AG04450 (cell line): ENCODE results near the gene ALPG. TPM values are rescaled to one million over a fixed set of nuclear protein-coding genes. Genes with fewer than 3 reads are reported as not detected.

Source experiments
- CTCF ChIA-PET: fragments of 300-600, 350-600 bp; formaldehyde crosslinking; extraction: SDS; loops from one replicate; lab custom pipeline; 2022; ENCODE audit warnings: antibody characterized with exemption, inconsistent platforms; lab: Charles Lee
- POLR2A ChIA-PET: fragments of 350-600 bp; formaldehyde crosslinking; extraction: SDS; loops from one replicate; lab custom pipeline; 2021; ENCODE audit warnings: antibody characterized with exemption, inconsistent platforms; lab: Yijun Ruan, JAX
- DNase-seq: peaks from one replicate; pipeline ENCODE4 v3.0.0-alpha.2; 2011; ENCODE audit warnings: low read depth, low spot score
- H3K27ac ChIP-seq: one replicate; pipeline ENCODE4 v1.5.1; 2012; ENCODE audit warnings: low read depth, low read length, control low read depth
- H3K27me3 ChIP-seq: one replicate; pipeline ENCODE4 v1.6.0; 2012; ENCODE audit warnings: low read length; ENCODE audit not compliant: control insufficient read depth, insufficient read depth
- H3K4me3 ChIP-seq: 2 replicates; pipeline ENCODE4 v1.5.1; 2011; ENCODE audit warnings: mild to moderate bottlenecking, low read depth, low read length, control low read depth
- H3K9me3 ChIP-seq: 2 replicates; pipeline ENCODE4 v1.5.1; 2012; ENCODE audit warnings: low read length; ENCODE audit not compliant: control insufficient read depth, insufficient read depth
- CTCF ChIP-seq: IDR thresholded peaks from 2 replicates; pipeline ENCODE4 v1.5.1; 2011; ENCODE audit warnings: low read depth, low read length, control low read depth, inconsistent platforms
- polyA plus RNA-seq: library from polyadenylated mRNA; depleted of rRNA; stranded (reverse); fragments of >200 nt; gene quantifications from 2 replicates; pipeline ENCODE4 v1.2.3, GENCODE V29; 2011

The ALPG gene
- polyA plus RNA-seq, 1 experiment: not detected

- no peak for DNase-seq
- H3K27me3 ChIP-seq: peaks cover 22% of the 10 kb centered on the region
- ChIA-PET POLR2A (no interaction called here), CTCF (interaction anchor here (1.4 kb wide), 1 partner anchor 66 kb away, joined by 4 read pairs; no protein-coding TSS in a partner anchor)
- H3K27ac ChIP-seq: no peak overlapping the region
- no peak overlapping the region for H3K4me3 ChIP-seq
- H3K9me3 ChIP-seq: no peaks in the 10 kb centered on the region; the same call in 1 of the 2 replicates
- no peak for TF ChIP-seq CTCF
Measured at GRCh38 chr2:232456296-232457120, 49.9 kb downstream of the ALPG start.

- H3K27me3 ChIP-seq: peaks cover 21% of the 10 kb centered on the region
- no peak overlapping the region for H3K4me3 ChIP-seq
- H3K9me3 ChIP-seq: no peaks in the 10 kb centered on the region; the same call in 1 of the 2 replicates
- CTCF ChIA-PET: no interaction called here
- TF ChIP-seq CTCF: no peak
- H3K27ac ChIP-seq: no peak overlapping the region
- DNase-seq: no peak
- POLR2A ChIA-PET: no interaction called here
Measured at GRCh38 chr2:232457121-232458011, 50.7 kb downstream of the ALPG start.

GRCh38 chr2:232458051-232458660 is 51.5 kb downstream of the ALPG start:
- POLR2A ChIA-PET: no interaction called here
- no peak overlapping the region for H3K4me3 ChIP-seq
- CTCF ChIA-PET: no interaction called here

GRCh38 chr2:232458661-232459418 is 52.2 kb downstream of the ALPG start:
- no peaks in the 10 kb centered on the region; the same call in 1 of the 2 replicates for H3K9me3 ChIP-seq
- DNase-seq: no peak
- POLR2A ChIA-PET: no interaction called here
- H3K27ac ChIP-seq: no peak overlapping the region
- H3K4me3 ChIP-seq: no peak overlapping the region
- TF ChIP-seq CTCF: no peak
- CTCF ChIA-PET: no interaction called here
- H3K27me3 ChIP-seq: peaks cover 22% of the 10 kb centered on the region

More at GRCh38 chr2:232458051-232458660, 51.5 kb downstream of the ALPG start:
- H3K27me3 ChIP-seq: peaks cover 25% of the 10 kb centered on the region
- no peak for DNase-seq
- H3K9me3 ChIP-seq: no peaks in the 10 kb centered on the region; the same call in 1 of the 2 replicates
- TF ChIP-seq CTCF: no peak
- H3K27ac ChIP-seq: no peak overlapping the region
